K562 (cell line): ENCODE measurements around the gene WDR70. TPM values are rescaled to one million over a fixed set of nuclear protein-coding genes. Genes with fewer than 3 reads are reported as not detected.

Experiments used
- ARNT ChIP-seq, 2 experiments: fragments of 450-650 bp; IDR thresholded peaks; 2 replicates each; pipeline ENCODE4 v1.6.1; 2016; ENCODE audit warnings: mild to moderate bottlenecking in 1 of 2
- BCL6 ChIP-seq: fragments of 250-450 bp; sonication (Bioruptor Pico); IDR thresholded peaks from 2 replicates; pipeline ENCODE4 v1.4.0; 2020
- BCOR ChIP-seq: fragments of 450-650 bp; IDR thresholded peaks from 2 replicates; pipeline ENCODE4 v1.6.1; 2016
- BRCA1 ChIP-seq, 2 experiments: fragments of 450-650 bp in 1 of 2; sonication (generic) in 1 of 2; formaldehyde crosslinking in 1 of 2; IDR thresholded peaks; 2 replicates each; pipeline versions ENCODE4 v1.5.0 to v1.6.1; 2017 to 2020; ENCODE audit warnings: mild to moderate bottlenecking in 1 of 2, missing genetic modification reagents in 1 of 2
- C11orf30 ChIP-seq: fragments of 450-650 bp; IDR thresholded peaks from 2 replicates; pipeline ENCODE4 v1.6.1; 2016; ENCODE audit warnings: low read depth, mild to moderate bottlenecking
- CBX2 ChIP-seq: fragments of 200-600 bp; sonication (generic); IDR thresholded peaks from one replicate; pipeline ENCODE4 v1.6.1; 2012; ENCODE audit warnings: mild to moderate bottlenecking, low read length, inconsistent platforms; ENCODE audit not compliant: insufficient read depth, poor library complexity, severe bottlenecking
- ESRRA ChIP-seq: fragments of 450-650 bp; IDR thresholded peaks from 2 replicates; pipeline ENCODE4 v1.6.1; 2014; ENCODE audit warnings: low read depth, mild to moderate bottlenecking, moderate library complexity, borderline replicate concordance
- GATA2 ChIP-seq: sonication (generic); formaldehyde crosslinking; IDR thresholded peaks from 2 replicates; pipeline ENCODE4 v1.4.0; 2020; ENCODE audit warnings: mild to moderate bottlenecking, missing genetic modification reagents
- GTF2F1 ChIP-seq: IDR thresholded peaks from 2 replicates; pipeline ENCODE4 v1.6.1; 2011; ENCODE audit warnings: low read depth, low read length, improper control_type of control experiment
- HCFC1 ChIP-seq: IDR thresholded peaks from 2 replicates; pipeline ENCODE4 v1.6.1; 2012; ENCODE audit warnings: low read depth, low read length, improper control_type of control experiment
- HIVEP1 ChIP-seq: fragments of 250-450 bp; sonication (Bioruptor Pico); IDR thresholded peaks from 2 replicates; pipeline ENCODE4 v1.4.0; 2020; ENCODE audit warnings: mild to moderate bottlenecking
- HMBOX1 ChIP-seq: sonication (generic); IDR thresholded peaks from 2 replicates; pipeline ENCODE4 v1.6.1; 2016
- HMG20B ChIP-seq: fragments of 250-450 bp; sonication (Bioruptor Pico); IDR thresholded peaks from 2 replicates; pipeline ENCODE4 v1.5.0; 2021; ENCODE audit warnings: mild to moderate bottlenecking
- JUND ChIP-seq, 2 experiments: IDR thresholded peaks; 2 replicates in 1 of 2; 3 replicates in 1 of 2; pipeline ENCODE4 v1.6.1; 2011; ENCODE audit warnings: borderline replicate concordance in 2 of 2, low read depth in 2 of 2, low read length in 2 of 2, improper control_type of control experiment in 1 of 2, missing biosample characterization in 1 of 2, missing genetic modification characterization in 1 of 2, missing genetic modification reagents in 1 of 2
- MAFG ChIP-seq: fragments of 450-650 bp; conservative IDR thresholded peaks from 2 replicates; pipeline ENCODE4 v1.6.1; 2016; ENCODE audit warnings: missing genetic modification characterization, missing compliant biosample characterization
- NFIC ChIP-seq: fragments of 450-650 bp; IDR thresholded peaks from 2 replicates; pipeline ENCODE4 v1.6.1; 2017; ENCODE audit warnings: mild to moderate bottlenecking, inconsistent platforms
- NONO ChIP-seq, 2 experiments: fragments of 200-400 bp in 1 of 2; fragments of 450-650 bp in 1 of 2; formaldehyde crosslinking in 1 of 2; IDR thresholded peaks; 2 replicates each; pipeline ENCODE4 v1.6.1; 2017; ENCODE audit warnings: low read depth in 2 of 2, mild to moderate bottlenecking in 2 of 2, moderate library complexity in 2 of 2, low read length in 1 of 2
- NRF1 ChIP-seq, 2 experiments: fragments of 450-650 bp; IDR thresholded peaks in 1 of 2; conservative IDR thresholded peaks in 1 of 2; 2 replicates each; pipeline ENCODE4 v1.6.1; 2014; ENCODE audit warnings: mild to moderate bottlenecking in 2 of 2
- RUNX1 ChIP-seq: sonication (generic); IDR thresholded peaks from 2 replicates; pipeline ENCODE4 v1.6.1; 2016; ENCODE audit warnings: antibody characterized with exemption, low read depth
- SIN3B ChIP-seq: fragments of 450-650 bp; IDR thresholded peaks from 2 replicates; pipeline ENCODE4 v1.6.1; 2017; ENCODE audit warnings: low read depth, mild to moderate bottlenecking, moderate library complexity
- SIRT6 ChIP-seq: IDR thresholded peaks from one replicate; pipeline ENCODE4 v1.6.1; 2012; ENCODE audit warnings: low read depth, mild to moderate bottlenecking, control low read depth, inconsistent platforms, low read length, moderate library complexity
- SMAD2 ChIP-seq: fragments of 150-350 bp; IDR thresholded peaks from 2 replicates; pipeline ENCODE4 v1.6.1; 2014; ENCODE audit warnings: low read depth, mild to moderate bottlenecking, low read length
- STAT5A ChIP-seq: IDR thresholded peaks from 2 replicates; pipeline ENCODE4 v1.6.1; 2012; ENCODE audit warnings: low read length, inconsistent platforms, borderline replicate concordance
- TBP ChIP-seq: optimal IDR thresholded peaks from 2 replicates; pipeline ENCODE3; 2011; ENCODE audit warnings: low read depth, low read length, improper control_type of control experiment
- TEAD2 ChIP-seq: fragments of 450-650 bp; IDR thresholded peaks from 2 replicates; pipeline ENCODE4 v1.6.1; 2016; ENCODE audit warnings: missing genetic modification characterization, control low read depth, missing compliant biosample characterization
- U2AF1 ChIP-seq: fragments of 200-400 bp; formaldehyde crosslinking; optimal IDR thresholded peaks from 2 replicates; pipeline ENCODE3; 2017; ENCODE audit warnings: mild to moderate bottlenecking, low read depth, low read length, moderate library complexity
- ZBTB1 ChIP-seq: sonication (generic); formaldehyde crosslinking; IDR thresholded peaks from 2 replicates; pipeline ENCODE4 v1.8.1; 2023; ENCODE audit warnings: missing genetic modification reagents, low read depth, mild to moderate bottlenecking, borderline replicate concordance
- ZFP30 ChIP-seq: fragments of 250-450 bp; sonication (Bioruptor Pico); IDR thresholded peaks from 2 replicates; pipeline ENCODE4 v1.8.0; 2022; ENCODE audit warnings: moderate library complexity, mild to moderate bottlenecking, inconsistent platforms, borderline replicate concordance
- ZNF124 ChIP-seq: sonication (generic); formaldehyde crosslinking; IDR thresholded peaks from 2 replicates; pipeline ENCODE4 v1.8.1; 2022; ENCODE audit warnings: missing genetic modification reagents
- ZNF586 ChIP-seq: fragments of 450-650 bp; formaldehyde crosslinking; conservative IDR thresholded peaks from 2 replicates; pipeline ENCODE4 v1.4.0; 2020; ENCODE audit warnings: mild to moderate bottlenecking, moderate library complexity
- polyA plus RNA-seq, 8 experiments: library from polyadenylated mRNA; depleted of rRNA in 4 of 8; stranded (reverse) in 5 of 8; unstranded in 3 of 8; fragments of >200 nt; fragmentation: Nextera tagmentation in 2 of 8; fragmentation: Illumina TruSeq in 1 of 8; extraction: Ambion mirVana in 2 of 8; extraction: Trizol in 1 of 8; gene quantifications; 2 replicates each; pipeline versions ENCODE4 v1.2.1 to v1.2.3, GENCODE V29; 2011 to 2014; ENCODE audit warnings: inconsistent platforms in 1 of 8, missing spikeins in 1 of 8
- total RNA-seq, 7 experiments: library from RNA; depleted of rRNA in 6 of 7; stranded (reverse); fragments of >200 nt in 6 of 7; fragmentation: Illumina TruSeq in 2 of 7; extraction: Trizol in 2 of 7; gene quantifications; 2 replicates each; pipeline versions ENCODE4 v1.2.1 to v1.2.3, GENCODE V29; 2011 to 2021; ENCODE audit warnings: low replicate concordance in 1 of 7
- TF ChIP-seq, protein P1 (sequence below): sonication (generic); formaldehyde crosslinking; IDR thresholded peaks from 2 replicates; pipeline ENCODE4 v1.8.1; 2023; ENCODE audit warnings: mild to moderate bottlenecking, missing genetic modification reagents, moderate library complexity

The WDR70 gene
- total and polyA plus RNA-seq, 9 of the 15 experiments (the other 6 are each of a cell fraction or from before 2014, with no cell fraction given) = 16.8 to 46.6 (median 38.8) TPM

- TF ChIP-seq NONO (IDR thresholded peaks at IDR 0.05; ENCODE audit: low read depth in 2 of 2, low read length in 1 of 2) (no peak), JUND (IDR thresholded peaks at IDR 0.05; ENCODE audit: borderline replicate concordance, low read depth, low read length) (peak; percentile 93), JUND (tag; IDR thresholded peaks at IDR 0.05; ENCODE audit: borderline replicate concordance, low read depth, low read length) (peak; percentile 96), MAFG (tag) (peak; percentile 93), SIRT6 (no peak), HMBOX1 (peak; percentile 100), RUNX1 (no peak), ZFP30 (CRISPR knock-in tag) (no peak), ZNF124 (CRISPR knock-in tag) (no peak), SIN3B (no peak), TEAD2 (tag) (no peak), BRCA1 (IDR thresholded peaks at IDR 0.05) (no peak), BRCA1 (CRISPR knock-in tag; IDR thresholded peaks at IDR 0.05) (no peak), GTF2F1 (no peak), NRF1 (conservative IDR thresholded peaks at IDR 0.05 in 1 of 2, IDR thresholded peaks at IDR 0.05 in 1 of 2) (peak; percentile 17 to 19; a peak in 2 of 4 replicates), CBX2 (no peak), ARNT (IDR thresholded peaks at IDR 0.05) (no peak), ZNF586 (CRISPR knock-in tag) (no peak), SMAD2 (no peak), STAT5A (0 out of 2 replicates have a peak, but pooled peaks have one; percentile 28), HMG20B (no peak), ESRRA (no peak), NFIC (peak; percentile 41; the same call in 1 of the 2 replicates), BCL6 (CRISPR knock-in tag) (no peak), HIVEP1 (CRISPR knock-in tag) (no peak), BCOR (no peak), HCFC1 (no peak), U2AF1 (no peak), GATA2 (CRISPR knock-in tag) (0 out of 2 replicates have a peak, but pooled peaks have one; percentile 12), C11orf30 (peak; percentile 77), TBP (no peak), ZBTB1 (CRISPR knock-in tag) (no peak)
- TF ChIP-seq, protein P1, sequence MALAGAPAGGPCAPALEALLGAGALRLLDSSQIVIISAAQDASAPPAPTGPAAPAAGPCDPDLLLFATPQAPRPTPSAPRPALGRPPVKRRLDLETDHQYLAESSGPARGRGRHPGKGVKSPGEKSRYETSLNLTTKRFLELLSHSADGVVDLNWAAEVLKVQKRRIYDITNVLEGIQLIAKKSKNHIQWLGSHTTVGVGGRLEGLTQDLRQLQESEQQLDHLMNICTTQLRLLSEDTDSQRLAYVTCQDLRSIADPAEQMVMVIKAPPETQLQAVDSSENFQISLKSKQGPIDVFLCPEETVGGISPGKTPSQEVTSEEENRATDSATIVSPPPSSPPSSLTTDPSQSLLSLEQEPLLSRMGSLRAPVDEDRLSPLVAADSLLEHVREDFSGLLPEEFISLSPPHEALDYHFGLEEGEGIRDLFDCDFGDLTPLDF = no peak
Measured at GRCh38 chr5:37668524-37669047, 289.5 kb downstream of the WDR70 start (continued).
